ENCODE measurements around the gene ZNF8.
"Not testable (repeated sequence)": the region's sequence is repeated elsewhere in the genome, so short reads cannot be mapped to it uniquely, and the experiment has no call there.

ZNF8 gene

GRCh38 chr19:58278541-58279041 is at the start of gene ZNF8:
Gene ZNF8 (plus strand): TSS chr19:58278955. CDS start chr19:58279082, 127 bp downstream.
- no peak for FAIRE-seq

- no peak for FAIRE-seq
Observed at GRCh38 chr19:58229255-58229639, 49.5 kb upstream of the ZNF8 start.

- FAIRE-seq, result no peak
Observed at GRCh38 chr19:58237324-58237723, 41.4 kb upstream of the ZNF8 start.

- no peak for FAIRE-seq
Observed at GRCh38 chr19:58243351-58243750, 35.4 kb upstream of the ZNF8 start.

GRCh38 chr19:58248886-58249285 is 29.9 kb upstream of the ZNF8 start:
- no peak for FAIRE-seq

GRCh38 chr19:58252102-58252685 is 26.6 kb upstream of the ZNF8 start:
- no peak for FAIRE-seq

- FAIRE-seq, result not testable (repeated sequence)
Observed at GRCh38 chr19:58258259-58258658, 20.5 kb upstream of the ZNF8 start.

- no peak for FAIRE-seq
Observed at GRCh38 chr19:58261600-58261967, 17.2 kb upstream of the ZNF8 start.

- FAIRE-seq, result no peak
Observed at GRCh38 chr19:58261968-58262921, 16.5 kb upstream of the ZNF8 start.

- FAIRE-seq, result no peak
Observed at GRCh38 chr19:58262922-58263296, 15.8 kb upstream of the ZNF8 start.

- FAIRE-seq, result no peak
Observed at GRCh38 chr19:58265100-58265499, 13.7 kb upstream of the ZNF8 start.

- no peak for FAIRE-seq
Observed at GRCh38 chr19:58268344-58268743, 10.4 kb upstream of the ZNF8 start.

GRCh38 chr19:58274771-58275201 is 4.0 kb upstream of the ZNF8 start:
- no peak for FAIRE-seq

- no peak for FAIRE-seq
Observed at GRCh38 chr19:58275564-58275963, 3.2 kb upstream of the ZNF8 start.

GRCh38 chr19:58277197-58277596 is 1.6 kb upstream of the ZNF8 start:
- no peak for FAIRE-seq

GRCh38 chr19:58277748-58278540 is 811 bp upstream of the ZNF8 start:
- peak; percentile 85 for FAIRE-seq

- no peak for FAIRE-seq
Observed at GRCh38 chr19:58279042-58279924, 528 bp downstream of the ZNF8 start.

GRCh38 chr19:58279925-58280316 is 1.2 kb downstream of the ZNF8 start:
- FAIRE-seq, result no peak

- FAIRE-seq, result no peak
Observed at GRCh38 chr19:58284199-58284598, 5.4 kb downstream of the ZNF8 start.

GRCh38 chr19:58291943-58292342 is 13.2 kb downstream of the ZNF8 start:
- FAIRE-seq, result no peak

- FAIRE-seq, result no peak
Observed at GRCh38 chr19:58294743-58295374, 16.1 kb downstream of the ZNF8 start.

- FAIRE-seq, result no peak
Observed at GRCh38 chr19:58296104-58296503, 17.3 kb downstream of the ZNF8 start.
